A673 (cell line): ENCODE results near the gene P2RX6. TPM values are rescaled to one million over a fixed set of nuclear protein-coding genes. Genes with fewer than 3 reads are reported as not detected.

ENCODE experiments used
- BruUV-seq: library from RNA; stranded (reverse); fragments of 400-500 nt; replicated peaks from 2 replicates; lab custom pipeline; 2021; lab: Mats Ljungman, UMichigan
- CTCF ChIA-PET: fragments of 300-600 bp; sonication (Branson Sonifier 250); formaldehyde crosslinking; loops from one replicate; lab custom pipeline; 2022; ENCODE audit warnings: antibody characterized with exemption; lab: Charles Lee
- POLR2A ChIA-PET: fragments of 300-600 bp; sonication (Branson Sonifier 250); formaldehyde crosslinking; loops from one replicate; lab custom pipeline; 2022; ENCODE audit warnings: antibody characterized with exemption; ENCODE audit not compliant: low non-redundant PET; lab: Charles Lee
- DNase-seq: peaks from one replicate; pipeline ENCODE4 v3.0.0-alpha.2; 2015; ENCODE audit warnings: low spot score
- H3K27ac ChIP-seq: fragments of 200-600 bp; sonication (generic); 2 replicates; pipeline ENCODE4 v1.5.1; 2016; ENCODE audit warnings: mixed run types, low read depth, mild to moderate bottlenecking, mixed read lengths, antibody characterized with exemption, low read length; ENCODE audit not compliant: poor library complexity, severe bottlenecking
- H3K27me3 ChIP-seq: fragments of 200-600 bp; sonication (generic); replicated peaks from 2 replicates; pipeline ENCODE4 v1.6.1; 2017; ENCODE audit warnings: mixed run types, low read depth, mild to moderate bottlenecking, mixed read lengths, antibody characterized with exemption, low read length; ENCODE audit not compliant: insufficient read depth, poor library complexity
- H3K36me3 ChIP-seq: fragments of 200-600 bp; sonication (generic); 2 replicates; pipeline ENCODE4 v1.6.1; 2016; ENCODE audit warnings: mixed run types, mild to moderate bottlenecking, mixed read lengths, antibody characterized with exemption, low read length; ENCODE audit not compliant: insufficient read depth, poor library complexity, severe bottlenecking
- H3K4me1 ChIP-seq: fragments of 200-600 bp; sonication (generic); 2 replicates; pipeline ENCODE4 v1.6.1; 2017; ENCODE audit warnings: mixed run types, mild to moderate bottlenecking, mixed read lengths, antibody characterized with exemption, low read length; ENCODE audit not compliant: insufficient read depth, poor library complexity, severe bottlenecking
- H3K4me3 ChIP-seq: fragments of 200-600 bp; sonication (generic); 2 replicates; pipeline ENCODE4 v1.5.1; 2016; ENCODE audit warnings: low read depth, mixed run types, mild to moderate bottlenecking, mixed read lengths, low read length; ENCODE audit not compliant: poor library complexity, severe bottlenecking
- H3K9me3 ChIP-seq: fragments of 200-600 bp; sonication (generic); 2 replicates; pipeline ENCODE4 v1.6.1; 2016; ENCODE audit warnings: mixed run types, low read depth, mild to moderate bottlenecking, mixed read lengths, antibody characterized with exemption, low read length; ENCODE audit not compliant: poor library complexity, severe bottlenecking
- CTCF ChIP-seq: fragments of 300-800, 200-600 bp; sonication (generic); conservative IDR thresholded peaks from 2 replicates; pipeline ENCODE4 v1.5.1; 2017; ENCODE audit warnings: low read depth, mild to moderate bottlenecking, antibody characterized with exemption, low read length, moderate library complexity, mixed read lengths
- EZH2 ChIP-seq: fragments of 200-600 bp; sonication (generic); IDR thresholded peaks from 2 replicates; pipeline ENCODE4 v1.6.1; 2017; ENCODE audit warnings: borderline replicate concordance, low read depth, mild to moderate bottlenecking, mixed read lengths, antibody characterized with exemption, low read length; ENCODE audit not compliant: poor library complexity, severe bottlenecking
- intact Hi-C: fragments of 100-400 bp; cut with micrococcal nuclease; formaldehyde crosslinking; loops from one replicate; pipeline ENCODE4 v1.10.0; 2022; ENCODE audit not compliant: unreplicated experiment
- total RNA-seq: library from RNA; stranded (reverse); gene quantifications from 2 replicates; pipeline ENCODE4 v1.2.3, GENCODE V29; 2021

The P2RX6 gene
- total RNA-seq, 1 experiment from 2014 or later = 0.43 TPM

GRCh38 chr22:21009638-21010425 lies 5.1 kb upstream of the P2RX6 start:
- intact Hi-C loops = no loop called here
- H3K36me3 ChIP-seq = no peaks in the 10 kb centered on the region
- CTCF ChIA-PET = no interaction called here
- H3K4me3 ChIP-seq = no peak overlapping the region
- no peaks in the 10 kb centered on the region for H3K9me3 ChIP-seq
- no TSS peak for BruUV-seq
- H3K27ac ChIP-seq = no peak overlapping the region
- no peaks in the 10 kb centered on the region for H3K27me3 ChIP-seq
- peak; percentile 34 for DNase-seq
- H3K4me1 ChIP-seq = peaks cover 14% of the 10 kb centered on the region
- TF ChIP-seq CTCF (no peak), EZH2 (no peak)
- POLR2A ChIA-PET = no interaction called here

GRCh38 chr22:21010426-21011113 lies 4.4 kb upstream of the P2RX6 start:
- Histone ChIP-seq H3K4me3 (no peak overlapping the region), H3K27ac (no peak overlapping the region), H3K27me3 (no peaks in the 10 kb centered on the region), H3K36me3 (no peaks in the 10 kb centered on the region), H3K4me1 (peaks cover 18% of the 10 kb centered on the region), H3K9me3 (no peaks in the 10 kb centered on the region)
- no peak for DNase-seq
- no peak for TF ChIP-seq EZH2
- TF ChIP-seq CTCF = no peak
- CTCF ChIA-PET = no interaction called here
- no TSS peak for BruUV-seq
- POLR2A ChIA-PET = no interaction called here
- intact Hi-C loops = no loop called here

- DNase-seq = no peak
- no peaks in the 10 kb centered on the region for H3K9me3 ChIP-seq
- H3K4me1 ChIP-seq = peaks cover 18% of the 10 kb centered on the region
- H3K27ac ChIP-seq = no peak overlapping the region
- intact Hi-C loops = no loop called here
- H3K4me3 ChIP-seq = no peak overlapping the region
- H3K27me3 ChIP-seq = no peaks in the 10 kb centered on the region
- TF ChIP-seq CTCF (no peak), EZH2 (no peak)
- no TSS peak for BruUV-seq
- ChIA-PET POLR2A (interaction anchor here (0.6 kb wide), 1 partner anchor 904 kb away, joined by 3 read pairs; no protein-coding TSS in a partner anchor), CTCF (no interaction called here)
- H3K36me3 ChIP-seq = no peaks in the 10 kb centered on the region
Observed at GRCh38 chr22:21012446-21013407, 2.2 kb upstream of the P2RX6 start.
